GM18868 (cell line): Measurements from ENCODE around the gene COL15A1.

ENCODE experiments used
- ATAC-seq: cut with Tn5 transposase; IDR thresholded peaks from one replicate; pipeline ENCODE4 v1.9.1; 2021; ENCODE audit warnings: mild to moderate bottlenecking, moderate library complexity; ENCODE audit not compliant: unreplicated experiment

Gene COL15A1

GRCh38 chr9:99103901-99104458 lies 160.3 kb downstream of the COL15A1 start:
- no peak for ATAC-seq

DNA sequence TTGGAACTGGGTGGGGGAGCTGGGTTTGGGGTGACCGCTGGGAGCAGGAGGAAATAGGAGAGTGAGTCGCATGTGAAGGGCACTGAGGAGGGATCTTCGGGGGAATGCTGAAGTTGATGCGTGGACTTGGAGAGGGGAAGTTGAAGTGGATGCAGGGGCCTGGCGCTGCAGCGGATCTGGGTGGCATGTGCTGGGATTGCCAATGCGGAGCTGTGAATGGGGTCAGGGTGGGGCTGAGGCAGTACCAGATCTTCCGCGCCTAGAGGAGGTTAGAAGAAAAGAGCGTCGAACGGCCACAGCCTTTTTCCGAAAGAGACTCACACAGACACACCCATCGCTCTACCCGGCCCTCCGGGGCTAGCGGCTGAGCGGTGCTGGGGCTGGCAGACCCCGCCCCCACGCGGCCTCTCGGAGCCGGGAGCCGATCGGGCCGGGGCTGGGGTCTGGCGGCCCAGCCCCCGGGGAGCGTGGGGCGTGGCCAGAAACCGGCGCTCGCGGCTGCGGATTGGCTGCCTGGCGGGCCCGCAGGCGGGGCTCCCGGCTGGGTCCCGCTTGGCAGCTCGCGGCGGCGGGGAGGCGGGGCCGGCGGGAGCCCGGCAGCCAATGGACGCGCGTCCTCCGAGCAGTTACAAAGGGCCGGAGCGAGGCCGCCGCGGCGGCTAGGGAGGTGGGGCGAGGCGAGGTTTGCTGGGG lies 160.9 kb downstream of the COL15A1 start, which contains the start of gene TGFBR1:
TSS of gene TGFBR1 (plus strand) at position 655 of the 693 bp plus-strand sequence. CDS start 93 bp downstream, outside the sequence.
- peak; percentile 89 for ATAC-seq

- ATAC-seq = peak; percentile 52
Measured at GRCh38 chr9:99105152-99106043, 161.7 kb downstream of the COL15A1 start.

- no peak for ATAC-seq
Measured at GRCh38 chr9:99106044-99106375, 162.3 kb downstream of the COL15A1 start.

GRCh38 chr9:99107421-99107820 lies 163.7 kb downstream of the COL15A1 start:
- no peak for ATAC-seq

- no peak for ATAC-seq
Measured at GRCh38 chr9:99108131-99108530, 164.4 kb downstream of the COL15A1 start.

DNA sequence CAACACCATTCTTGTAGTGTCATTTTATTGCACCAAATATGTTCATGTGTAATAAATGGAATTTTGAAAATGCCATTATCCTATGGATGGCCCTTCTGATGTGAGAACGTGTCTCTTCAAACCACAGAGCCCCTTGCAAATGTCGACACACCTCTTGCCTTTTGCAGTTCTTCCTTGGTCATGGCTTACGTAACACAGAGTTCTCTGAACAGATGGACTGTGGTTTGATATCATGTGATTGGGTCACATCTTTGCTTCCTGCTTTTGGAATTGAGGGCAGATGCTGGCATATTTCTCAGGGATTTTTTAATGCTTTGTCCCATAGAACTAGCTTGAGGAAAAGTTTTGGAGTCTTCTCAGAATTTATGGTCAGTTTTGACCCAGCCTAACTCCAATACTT lies 165.8 kb downstream of the COL15A1 start:
- no peak for ATAC-seq

DNA sequence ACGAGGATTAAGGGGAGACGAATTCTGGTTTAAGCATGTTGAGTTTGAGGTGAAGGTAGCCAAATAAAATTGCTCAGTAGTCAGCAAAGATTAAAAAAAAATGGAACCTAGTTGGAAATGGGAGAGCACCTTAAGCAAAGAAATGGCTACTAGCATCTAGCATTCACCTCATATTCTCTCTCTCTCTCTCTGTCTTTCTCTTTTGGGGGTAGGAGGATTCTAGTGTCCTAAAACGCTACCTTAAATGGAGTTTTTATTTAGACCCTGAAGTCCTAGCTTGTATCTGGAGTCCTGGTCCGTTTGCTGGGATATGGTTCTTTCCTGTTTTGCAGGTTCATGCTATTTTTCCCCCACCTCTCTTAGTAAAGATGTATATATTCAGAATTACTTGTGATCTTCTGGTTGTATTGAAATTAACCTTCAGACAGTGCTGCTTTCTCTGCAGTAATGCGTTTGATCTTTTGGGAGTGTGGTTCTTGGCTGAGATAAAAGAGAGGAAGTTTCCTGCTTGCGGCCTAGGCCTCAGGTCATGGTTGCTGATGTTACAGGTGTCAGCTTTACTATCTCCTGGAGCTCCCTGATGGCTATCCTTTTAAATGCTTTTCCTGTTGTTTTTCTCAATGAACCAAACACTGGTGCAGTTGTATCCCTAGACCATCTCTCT lies 169.2 kb downstream of the COL15A1 start:
- ATAC-seq = no peak

DNA sequence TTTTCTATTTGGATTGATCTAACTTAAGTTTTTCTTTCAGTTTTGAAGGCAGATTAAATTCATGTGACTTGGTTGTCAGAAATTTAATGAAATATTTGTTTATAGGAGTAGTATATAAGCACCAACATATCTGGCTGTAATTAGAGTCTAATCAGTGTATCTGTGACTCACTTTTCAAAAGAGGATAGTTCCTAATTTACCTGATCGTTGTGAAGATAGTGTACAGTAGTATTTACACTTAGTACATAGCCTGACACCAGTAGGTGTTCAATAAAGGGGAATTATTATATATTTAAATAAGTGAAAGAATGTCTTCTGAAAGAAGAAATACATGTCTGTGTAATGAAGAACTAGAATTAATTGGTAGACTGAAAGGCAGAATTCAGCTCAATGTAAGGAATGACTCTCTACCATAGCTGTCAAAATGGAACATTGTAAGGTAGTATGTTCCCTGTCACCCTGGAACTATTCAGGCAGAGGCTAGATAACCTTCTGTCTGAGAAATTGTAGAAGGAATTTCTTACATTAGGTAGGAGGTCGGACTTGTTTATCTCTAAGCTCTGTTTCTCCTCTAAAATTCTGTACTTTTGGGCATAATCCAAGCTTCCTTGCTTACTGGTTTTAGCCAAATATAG lies 169.8 kb downstream of the COL15A1 start:
- no peak for ATAC-seq

DNA sequence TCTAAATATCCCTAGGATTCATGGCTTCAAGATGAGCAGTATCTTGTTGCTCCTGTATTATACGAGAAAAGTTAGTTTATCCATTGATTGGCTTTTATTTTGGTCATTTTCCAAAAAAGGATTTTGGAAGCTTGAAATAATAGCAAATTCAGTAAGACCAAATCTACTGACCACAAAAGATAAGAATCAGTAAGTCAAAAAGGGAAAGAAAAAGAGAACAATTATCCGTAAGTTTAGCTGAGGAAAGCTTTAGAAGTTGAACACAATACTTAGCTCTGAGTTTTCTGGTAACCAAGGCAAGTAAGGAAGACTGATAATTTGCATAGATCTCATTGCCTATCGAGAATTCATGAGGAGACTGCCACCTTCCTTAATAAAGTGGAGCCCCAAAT lies 170.3 kb downstream of the COL15A1 start:
- ATAC-seq = no peak

DNA sequence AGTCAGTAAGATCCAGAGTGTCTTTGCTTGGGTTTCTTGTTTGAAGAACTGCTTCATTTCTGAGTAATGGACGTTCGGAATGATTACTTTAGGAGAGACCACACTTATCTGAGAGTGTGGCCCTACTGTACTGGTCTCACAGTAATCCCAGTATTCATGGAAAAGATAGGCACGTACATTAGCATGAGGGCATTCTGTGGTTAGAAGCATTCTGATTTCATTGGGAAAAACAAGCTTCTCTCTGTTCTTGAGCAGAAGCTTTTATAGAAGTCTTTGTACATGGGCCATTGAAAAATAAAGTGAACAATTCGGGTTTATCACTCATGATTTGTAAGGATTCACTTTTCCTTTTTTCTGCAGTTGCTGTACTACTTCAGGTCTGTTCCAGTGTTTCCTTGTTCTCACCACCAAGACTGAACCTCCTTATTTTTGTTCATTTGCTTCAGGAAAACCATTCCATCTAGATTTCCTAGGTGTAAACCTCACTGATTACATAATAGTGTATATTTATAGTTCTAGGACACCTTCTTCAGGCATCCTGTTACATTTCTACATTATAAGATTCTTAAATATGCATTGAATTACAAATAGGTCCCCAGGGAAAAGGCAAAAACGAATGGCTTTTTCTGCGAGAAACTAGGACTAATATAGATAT lies 171.3 kb downstream of the COL15A1 start:
- no peak for ATAC-seq

GRCh38 chr9:99116003-99116411 lies 172.3 kb downstream of the COL15A1 start:
- no peak for ATAC-seq

- ATAC-seq = peak; percentile 98
Measured at GRCh38 chr9:99118782-99119466, 175.2 kb downstream of the COL15A1 start.

DNA sequence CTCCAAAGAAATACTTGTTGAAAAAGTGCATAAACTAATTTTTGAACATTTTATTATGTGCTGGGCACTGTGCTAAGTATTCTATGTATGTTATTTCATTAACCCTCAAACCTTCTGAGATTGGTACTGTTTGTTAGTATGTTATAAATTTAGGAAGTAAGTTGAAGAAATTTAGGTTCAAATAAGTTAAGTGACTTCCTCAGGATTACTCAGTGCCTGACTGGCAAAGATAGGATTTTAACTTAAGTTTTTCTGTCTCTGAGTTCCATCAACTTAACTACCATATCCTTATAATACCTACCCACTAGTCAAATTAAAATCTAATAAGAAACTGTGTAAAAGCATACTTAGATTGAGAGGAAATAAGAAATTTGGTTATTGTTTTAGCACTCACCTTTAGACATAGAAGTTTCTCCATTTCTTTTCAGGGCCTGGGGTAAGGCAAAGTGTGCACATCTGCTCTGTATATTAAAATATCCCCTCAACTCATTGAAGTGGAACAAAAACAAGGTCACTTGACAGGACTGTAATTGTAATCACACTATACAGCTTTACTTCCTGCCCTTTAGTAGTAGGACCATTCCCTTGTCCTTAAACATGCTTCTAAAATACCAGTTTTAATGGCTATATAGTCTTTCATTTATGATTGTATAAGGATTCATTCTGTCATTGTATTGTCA lies 176.4 kb downstream of the COL15A1 start:
- ATAC-seq = no peak
